Breast epithelium (tissue), 4 donors: Measurements from ENCODE around the gene CES4A. TPM values are rescaled to one million over a fixed set of nuclear protein-coding genes. Genes with fewer than 3 reads are reported as not detected.
"Not testable (repeated sequence)": the region's sequence is repeated elsewhere in the genome, so short reads cannot be mapped to it uniquely, and the experiment has no call there.

Source experiments
- DNase-seq, 2 donors: peaks; one replicate each; pipeline ENCODE4 v3.0.0-alpha.2; 2019; ENCODE audit warnings: low spot score in 2 of 2
- H3K27ac ChIP-seq, 2 donors: fragments of 200-600 bp; sonication (generic) in 1 of 2; one replicate each; pipeline ENCODE4 v1.5.1; 2016 to 2019; ENCODE audit warnings: mild to moderate bottlenecking in 1 of 2
- H3K27me3 ChIP-seq, 2 donors: fragments of 200-600 bp; sonication (generic) in 1 of 2; one replicate each; pipeline versions ENCODE4 v1.5.1 to v1.6.0; 2017 to 2019; ENCODE audit warnings: control low read depth in 1 of 2, mild to moderate bottlenecking in 1 of 2
- H3K36me3 ChIP-seq: fragments of 200-600 bp; one replicate; pipeline ENCODE4 v1.5.1; 2019
- H3K4me1 ChIP-seq, 2 donors: fragments of 200-600 bp; sonication (generic); one replicate each; pipeline ENCODE4 v1.5.1; 2016 to 2019; ENCODE audit warnings: control low read depth in 1 of 2
- H3K4me3 ChIP-seq, 3 donors: fragments of 200-600 bp; sonication (generic); 1 replicate in 2 of 3; 2 replicates in 1 of 3; pipeline ENCODE4 v1.5.1; 2016 to 2019; ENCODE audit warnings: mild to moderate bottlenecking in 3 of 3, moderate library complexity in 2 of 3
- H3K9me3 ChIP-seq, 2 donors: fragments of 200-600 bp; sonication (generic) in 1 of 2; one replicate each; pipeline ENCODE4 v1.5.1; 2016 to 2019; ENCODE audit warnings: control low read depth in 1 of 2
- POLR2A ChIP-seq: fragments of 450-650 bp; IDR thresholded peaks from one replicate; pipeline ENCODE4 v1.6.1; 2016; ENCODE audit warnings: antibody characterized with exemption, mild to moderate bottlenecking, moderate library complexity
- POLR2AphosphoS5 ChIP-seq, 3 donors: sonication (generic); formaldehyde crosslinking; IDR thresholded peaks; one replicate each; pipeline ENCODE4 v1.6.1; 2017; ENCODE audit warnings: antibody characterized with exemption in 3 of 3
- intact Hi-C: fragments of 100-400 bp; cut with DNase I; formaldehyde crosslinking; loops from one replicate; pipeline ENCODE4 v1.15.1; 2023; ENCODE audit warnings: low total_unique reads
- total RNA-seq, 3 donors: library from RNA; depleted of rRNA; stranded (reverse); fragments of >200 nt; gene quantifications; one replicate each; pipeline ENCODE4 v1.1.0, GENCODE V29; 2016
- TF ChIP-seq, protein P1 (sequence below), 3 donors: fragments of 450-650 bp; IDR thresholded peaks; one replicate each; pipeline ENCODE4 v1.5.1; 2016 to 2017; ENCODE audit warnings: antibody characterized with exemption in 3 of 3, mild to moderate bottlenecking in 3 of 3, moderate library complexity in 3 of 3

The CES4A gene
- total RNA-seq, 3 donors from 2014 or later, result 9.0 to 19.6 (median 11.1) TPM

GRCh38 chr16:67039260-67040020, 51.1 kb downstream of the CES4A start:
- Histone ChIP-seq H3K9me3 (no peaks in the 10 kb centered on the region), H3K36me3 (no peaks in the 10 kb centered on the region), H3K4me3 (no peak overlapping the region), H3K27ac (no peak overlapping the region), H3K4me1 (no peaks in the 10 kb centered on the region), H3K27me3 (no peaks in the 10 kb centered on the region)
- intact Hi-C loops, result no loop called here
- DNase-seq, result no peak
- TF ChIP-seq POLR2AphosphoS5 (IDR thresholded peaks at IDR 0.05), result no peak
- TF ChIP-seq, protein P1, sequence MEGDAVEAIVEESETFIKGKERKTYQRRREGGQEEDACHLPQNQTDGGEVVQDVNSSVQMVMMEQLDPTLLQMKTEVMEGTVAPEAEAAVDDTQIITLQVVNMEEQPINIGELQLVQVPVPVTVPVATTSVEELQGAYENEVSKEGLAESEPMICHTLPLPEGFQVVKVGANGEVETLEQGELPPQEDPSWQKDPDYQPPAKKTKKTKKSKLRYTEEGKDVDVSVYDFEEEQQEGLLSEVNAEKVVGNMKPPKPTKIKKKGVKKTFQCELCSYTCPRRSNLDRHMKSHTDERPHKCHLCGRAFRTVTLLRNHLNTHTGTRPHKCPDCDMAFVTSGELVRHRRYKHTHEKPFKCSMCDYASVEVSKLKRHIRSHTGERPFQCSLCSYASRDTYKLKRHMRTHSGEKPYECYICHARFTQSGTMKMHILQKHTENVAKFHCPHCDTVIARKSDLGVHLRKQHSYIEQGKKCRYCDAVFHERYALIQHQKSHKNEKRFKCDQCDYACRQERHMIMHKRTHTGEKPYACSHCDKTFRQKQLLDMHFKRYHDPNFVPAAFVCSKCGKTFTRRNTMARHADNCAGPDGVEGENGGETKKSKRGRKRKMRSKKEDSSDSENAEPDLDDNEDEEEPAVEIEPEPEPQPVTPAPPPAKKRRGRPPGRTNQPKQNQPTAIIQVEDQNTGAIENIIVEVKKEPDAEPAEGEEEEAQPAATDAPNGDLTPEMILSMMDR (IDR thresholded peaks at IDR 0.05), result no peak

- intact Hi-C loops, result no loop called here
- TF ChIP-seq, protein P1 (IDR thresholded peaks at IDR 0.05), result no peak
- no peak for TF ChIP-seq POLR2A
- TF ChIP-seq POLR2AphosphoS5 (IDR thresholded peaks at IDR 0.05), result no peak
- H3K27me3 ChIP-seq, result no peaks in the 10 kb centered on the region
- no peaks in the 10 kb centered on the region for H3K4me1 ChIP-seq
- no peak overlapping the region for H3K27ac ChIP-seq
- H3K36me3 ChIP-seq, result no peaks in the 10 kb centered on the region
- no peaks in the 10 kb centered on the region for H3K9me3 ChIP-seq
- no peak for DNase-seq
- no peak overlapping the region for H3K4me3 ChIP-seq
Measured at GRCh38 chr16:67040166-67040565, 51.8 kb downstream of the CES4A start.

DNA sequence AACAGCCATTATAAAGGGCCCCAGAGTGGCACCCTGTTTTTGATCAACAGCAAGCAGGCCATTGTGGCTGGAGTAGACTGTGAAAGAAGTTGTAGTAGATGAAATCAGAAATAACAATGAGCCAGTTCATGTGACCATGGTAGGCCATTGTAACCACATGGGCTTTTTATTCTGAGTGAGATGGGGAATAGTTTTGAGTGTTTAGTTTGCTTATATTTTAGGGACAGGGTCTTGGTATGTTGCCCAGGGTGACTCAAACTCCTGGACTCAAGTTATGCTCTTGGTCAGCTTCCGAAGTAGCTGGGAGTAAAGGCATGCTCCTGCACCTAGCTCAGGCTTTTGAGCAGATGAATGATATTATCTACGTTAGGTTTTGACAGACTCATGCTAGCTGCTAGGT, 52.5 kb downstream of the CES4A start:
- no peak overlapping the region for H3K27ac ChIP-seq
- no peaks in the 10 kb centered on the region for H3K36me3 ChIP-seq
- TF ChIP-seq, protein P1 (IDR thresholded peaks at IDR 0.05), result no peak
- TF ChIP-seq POLR2A (no peak), POLR2AphosphoS5 (IDR thresholded peaks at IDR 0.05) (no peak)
- no peaks in the 10 kb centered on the region for H3K9me3 ChIP-seq
- no peak overlapping the region for H3K4me3 ChIP-seq
- H3K4me1 ChIP-seq, result no peaks in the 10 kb centered on the region
- no peaks in the 10 kb centered on the region for H3K27me3 ChIP-seq
- intact Hi-C loops, result no loop called here
- no peak for DNase-seq

- intact Hi-C loops, H3K4me3 ChIP-seq: not testable (repeated sequence)
Measured at GRCh38 chr16:67041520-67041919, 53.1 kb downstream of the CES4A start.

DNA sequence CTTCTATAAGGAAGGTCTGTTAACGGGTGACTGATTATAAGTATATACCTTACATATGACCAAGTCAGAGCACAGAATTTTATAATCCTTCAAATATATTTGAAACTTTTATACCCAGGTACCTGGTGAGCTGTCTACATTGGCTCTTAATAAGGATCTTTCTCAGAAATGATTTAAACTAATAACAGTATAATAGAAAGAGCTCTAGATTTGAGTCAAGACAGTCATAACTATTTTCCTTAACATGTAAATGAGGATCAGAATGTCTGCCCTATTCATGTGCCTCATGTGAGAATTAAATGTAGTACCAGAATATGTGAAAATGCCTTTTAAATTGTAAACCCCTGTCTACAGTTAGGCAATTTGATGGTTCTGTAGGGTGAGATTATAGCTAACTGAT, 55.0 kb downstream of the CES4A start:
- no peak overlapping the region for H3K4me3 ChIP-seq
- TF ChIP-seq POLR2A (no peak), POLR2AphosphoS5 (IDR thresholded peaks at IDR 0.05) (no peak)
- TF ChIP-seq, protein P1 (IDR thresholded peaks at IDR 0.05), result no peak
- no peaks in the 10 kb centered on the region for H3K4me1 ChIP-seq
- no peak overlapping the region for H3K27ac ChIP-seq
- intact Hi-C loops, result no loop called here
- H3K36me3 ChIP-seq, result no peaks in the 10 kb centered on the region
- no peak for DNase-seq
- H3K27me3 ChIP-seq, result no peaks in the 10 kb centered on the region
- H3K9me3 ChIP-seq, result no peaks in the 10 kb centered on the region

More at GRCh38 chr16:67041520-67041919, 53.1 kb downstream of the CES4A start:
- H3K27ac ChIP-seq, H3K36me3 ChIP-seq, H3K4me1 ChIP-seq, H3K27me3 ChIP-seq, DNase-seq, H3K9me3 ChIP-seq: not testable (repeated sequence)
